Activated CD8-positive, alpha-beta T cell treated with anti-CD3 and anti-CD28 coated beads, Interleukin-2, amount 10 ng/mL, durations not matched to agents 7 days and 5 days (primary cell): ENCODE results near the gene CTDSP2. TPM values are rescaled to one million over a fixed set of nuclear protein-coding genes. Genes with fewer than 3 reads are reported as not detected.
"Not testable (repeated sequence)": the region's sequence is repeated elsewhere in the genome, so short reads cannot be mapped to it uniquely, and the experiment has no call there.

ENCODE experiments used
- ATAC-seq: fragments of 150-1000 bp; cut with Tn5 transposase; one replicate; pipeline ENCODE4 v1.10.0; 2021; ENCODE audit warnings: moderate library complexity
- CTCF ChIA-PET: fragments of 350-600 bp; sonication (Branson Sonifier 250); formaldehyde crosslinking; loops from one replicate; lab custom pipeline; 2021; ENCODE audit warnings: antibody characterized with exemption; lab: Charles Lee
- POLR2A ChIA-PET: fragments of 350-600 bp; sonication (Branson Sonifier 250); formaldehyde crosslinking; loops from one replicate; lab custom pipeline; 2021; ENCODE audit warnings: antibody characterized with exemption; lab: Charles Lee
- DNase-seq: peaks from one replicate; pipeline ENCODE4 v3.0.0-alpha.2; 2020
- H3K27ac Mint-ChIP-seq: one replicate; pipeline ENCODE4 v1.8.0; 2021; ENCODE audit warnings: mild to moderate bottlenecking, mixed read lengths
- H3K27me3 Mint-ChIP-seq: one replicate; pipeline ENCODE4 v1.8.0; 2021; ENCODE audit warnings: low read depth, mixed read lengths
- H3K36me3 Mint-ChIP-seq: one replicate; pipeline ENCODE4 v1.8.0; 2021; ENCODE audit warnings: low read depth, mixed read lengths
- H3K4me1 Mint-ChIP-seq: one replicate; pipeline ENCODE4 v1.8.0; 2021; ENCODE audit warnings: low read depth, mixed read lengths
- H3K4me3 Mint-ChIP-seq: one replicate; pipeline ENCODE4 v1.8.0; 2021; ENCODE audit warnings: mild to moderate bottlenecking, mixed read lengths
- H3K9me3 Mint-ChIP-seq: one replicate; pipeline ENCODE4 v1.8.0; 2022; ENCODE audit warnings: mixed read lengths; ENCODE audit not compliant: insufficient read depth
- total RNA-seq, 2 experiments: library from RNA; stranded (reverse); gene quantifications; one replicate each; pipeline ENCODE4 v1.2.3, GENCODE V29; 2021

CTDSP2 gene
- total RNA-seq, 2 experiments from 2014 or later: 100 to 114 TPM

DNA sequence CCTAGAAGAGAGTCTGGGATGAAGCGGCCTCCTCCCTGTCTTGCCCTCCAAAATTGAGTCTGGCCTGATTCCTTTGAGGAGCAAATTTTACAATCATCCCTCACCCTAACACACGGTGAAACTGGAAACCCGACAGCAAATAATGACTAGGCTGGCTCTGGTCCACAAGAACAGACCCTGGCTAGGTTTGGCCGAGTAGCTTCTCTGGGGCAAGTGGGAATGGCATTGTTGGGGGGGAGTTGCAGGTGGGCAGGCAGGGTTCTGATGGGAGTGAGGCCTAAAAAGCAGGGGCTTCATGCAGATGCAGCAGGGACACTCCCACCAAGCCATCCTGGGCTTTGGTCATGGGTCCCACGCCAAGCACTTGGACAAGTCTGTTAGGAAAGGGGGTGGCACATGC is 25.5 kb downstream of the CTDSP2 start:
- ATAC-seq, POLR2A ChIA-PET: not testable (repeated sequence)

GRCh38 chr12:57820119-57820518 is 26.4 kb downstream of the CTDSP2 start:
- H3K27ac Mint-ChIP-seq: not testable (repeated sequence)
- peaks cover 37% of the 10 kb centered on the region for H3K36me3 Mint-ChIP-seq

More for the DNA sequence above, 25.5 kb downstream of the CTDSP2 start:
- not testable (repeated sequence) for H3K9me3 Mint-ChIP-seq, H3K27ac Mint-ChIP-seq, H3K27me3 Mint-ChIP-seq, H3K4me1 Mint-ChIP-seq, H3K4me3 Mint-ChIP-seq, DNase-seq
- CTCF ChIA-PET: interaction anchor here (1.2 kb wide), 1 partner anchor 19 kb away, joined by 5 read pairs; no protein-coding TSS in a partner anchor
- H3K36me3 Mint-ChIP-seq: peaks cover 44% of the 10 kb centered on the region

DNA sequence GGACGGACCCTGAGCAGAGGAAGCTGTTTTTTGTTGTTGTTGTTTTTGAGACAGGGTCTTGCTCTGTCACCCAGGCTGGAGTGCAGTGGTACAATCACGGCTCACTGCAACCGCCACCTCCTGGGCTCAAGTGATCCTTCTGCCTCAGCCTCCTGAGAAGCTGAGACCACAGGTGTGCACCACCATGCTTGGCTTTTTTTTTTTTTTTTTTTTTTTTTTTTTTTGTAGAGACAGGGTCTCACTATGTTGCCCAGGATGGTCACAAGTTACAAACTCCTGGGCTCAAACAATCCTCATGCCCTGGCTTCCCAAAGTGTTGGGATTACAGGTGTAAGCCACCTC is 28.6 kb downstream of the CTDSP2 start:
- POLR2A ChIA-PET: interaction anchor here (0.7 kb wide), 1 partner anchor 24 kb away, joined by 3 read pairs; no protein-coding TSS in a partner anchor
- H3K27ac Mint-ChIP-seq: not testable (repeated sequence)

More at GRCh38 chr12:57820119-57820518, 26.4 kb downstream of the CTDSP2 start:
- H3K4me1 Mint-ChIP-seq, H3K4me3 Mint-ChIP-seq, ATAC-seq, DNase-seq, H3K9me3 Mint-ChIP-seq, H3K27me3 Mint-ChIP-seq, POLR2A ChIA-PET: not testable (repeated sequence)
- CTCF ChIA-PET: interaction anchor here (1.2 kb wide), 1 partner anchor 18 kb away, joined by 5 read pairs; no protein-coding TSS in a partner anchor

GRCh38 chr12:57817261-57817989 is 29.1 kb downstream of the CTDSP2 start:
- no peaks in the 10 kb centered on the region for H3K9me3 Mint-ChIP-seq
- POLR2A ChIA-PET: no interaction called here
- CTCF ChIA-PET: interaction anchor here (1.1 to 7.4 kb wide), 5 partner anchors 14 to 87 kb away, joined by 3 to 38 read pairs (median 6); no protein-coding TSS in a partner anchor
- no peaks in the 10 kb centered on the region for H3K4me1 Mint-ChIP-seq
- ATAC-seq: no peak
- no peak overlapping the region for H3K27ac Mint-ChIP-seq
- H3K27me3 Mint-ChIP-seq: no peaks in the 10 kb centered on the region
- peaks cover 18% of the 10 kb centered on the region for H3K36me3 Mint-ChIP-seq
- no peak for DNase-seq
- no peak overlapping the region for H3K4me3 Mint-ChIP-seq

More for the DNA sequence above, 28.6 kb downstream of the CTDSP2 start:
- CTCF ChIA-PET: interaction anchor here (1.1 to 7.4 kb wide), 5 partner anchors 14 to 86 kb away, joined by 3 to 38 read pairs (median 6); no protein-coding TSS in a partner anchor
- H3K36me3 Mint-ChIP-seq: peaks cover 22% of the 10 kb centered on the region
- not testable (repeated sequence) for ATAC-seq, H3K27me3 Mint-ChIP-seq, H3K4me1 Mint-ChIP-seq, DNase-seq, H3K9me3 Mint-ChIP-seq, H3K4me3 Mint-ChIP-seq

DNA sequence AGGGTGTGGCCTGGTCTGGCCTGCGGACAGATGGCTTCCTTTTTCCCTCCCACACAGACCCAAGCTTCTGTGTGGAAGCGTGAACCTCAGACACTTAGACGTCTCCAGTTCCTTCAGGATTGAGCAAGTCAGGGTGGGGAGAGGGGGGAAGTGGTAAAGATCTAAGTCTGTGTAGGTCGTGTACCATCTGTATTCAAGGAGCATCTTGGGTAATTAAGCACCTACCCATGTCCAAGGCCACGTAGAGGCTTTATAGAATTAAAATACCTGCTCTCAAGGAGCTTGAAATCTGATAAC is 29.7 kb downstream of the CTDSP2 start:
- ATAC-seq: no peak
- DNase-seq: no peak
- CTCF ChIA-PET: interaction anchor here (1.1 to 7.4 kb wide), 3 partner anchors 13 to 88 kb away, joined by 3 to 38 read pairs (median 14); no protein-coding TSS in a partner anchor
- Mint-ChIP-seq H3K4me3 (no peak overlapping the region), H3K36me3 (peaks cover 15% of the 10 kb centered on the region), H3K27ac (no peak overlapping the region), H3K4me1 (no peaks in the 10 kb centered on the region), H3K9me3 (no peaks in the 10 kb centered on the region), H3K27me3 (no peaks in the 10 kb centered on the region)
- POLR2A ChIA-PET: no interaction called here

DNA sequence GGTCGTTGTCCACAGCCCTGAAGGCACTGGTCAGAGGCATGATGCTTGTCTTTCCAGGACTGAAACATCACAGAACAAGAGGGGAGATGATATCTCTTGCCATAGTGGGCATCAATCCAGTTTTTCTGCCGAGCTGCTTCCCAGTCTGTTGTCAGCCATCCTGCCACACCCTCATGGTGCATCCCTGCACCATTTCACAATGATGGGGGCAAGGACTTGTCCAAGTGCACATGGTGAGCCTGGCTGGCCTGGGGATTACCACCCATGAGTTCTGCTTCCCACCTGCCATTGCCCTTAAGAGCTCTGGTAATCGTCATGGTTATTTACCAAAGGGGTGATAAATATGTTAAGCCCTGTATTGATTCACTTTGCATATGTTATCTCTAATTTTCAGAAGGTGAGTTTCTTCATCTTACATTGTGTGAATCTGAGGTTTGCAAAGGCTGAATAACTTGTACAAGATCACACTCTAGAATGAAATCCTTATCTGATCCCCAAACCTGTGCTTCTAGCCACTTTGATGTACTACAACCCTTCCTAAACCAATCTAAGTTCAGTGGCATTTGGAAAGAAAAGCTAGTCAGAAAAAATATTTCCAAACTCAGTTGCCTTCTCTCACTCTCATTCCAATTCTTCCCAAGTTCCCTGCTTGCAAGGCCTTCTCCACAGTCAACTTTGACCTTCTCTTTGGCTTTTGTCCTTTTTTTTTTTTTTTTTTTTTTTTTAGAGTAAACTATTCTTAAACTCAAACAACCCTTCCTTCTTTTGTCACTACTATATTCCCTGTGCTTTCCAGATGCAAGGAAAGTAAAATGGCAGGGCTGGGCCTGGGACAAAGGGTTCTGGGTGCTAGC is 30.3 kb downstream of the CTDSP2 start:
- Mint-ChIP-seq H3K9me3 (no peaks in the 10 kb centered on the region), H3K27me3 (no peaks in the 10 kb centered on the region), H3K4me3 (no peak overlapping the region), H3K36me3 (peaks cover 14% of the 10 kb centered on the region), H3K4me1 (no peaks in the 10 kb centered on the region), H3K27ac (peak overlapping the region; percentile 20)
- ChIA-PET POLR2A (no interaction called here), CTCF (interaction anchor here (2.6 to 7.4 kb wide), 2 partner anchors 13 to 88 kb away, joined by 14 to 38 read pairs; no protein-coding TSS in a partner anchor)
- DNase-seq (no peak), ATAC-seq (no peak)

- POLR2A ChIA-PET: interaction anchor here (0.6 kb wide), 1 partner anchor 89 kb away, joined by 3 read pairs; no protein-coding TSS in a partner anchor
- Mint-ChIP-seq H3K4me3 (no peak overlapping the region), H3K27ac (peak overlapping the region; percentile 20), H3K36me3 (peaks cover 8% of the 10 kb centered on the region), H3K4me1 (no peaks in the 10 kb centered on the region), H3K27me3 (no peaks in the 10 kb centered on the region), H3K9me3 (no peaks in the 10 kb centered on the region)
- DNase-seq (no peak), ATAC-seq (no peak)
- CTCF ChIA-PET: interaction anchor here (7.4 kb wide), 1 partner anchor 12 kb away, joined by 38 read pairs; no protein-coding TSS in a partner anchor
Measured at GRCh38 chr12:57815177-57816000, 31.1 kb downstream of the CTDSP2 start.

DNA sequence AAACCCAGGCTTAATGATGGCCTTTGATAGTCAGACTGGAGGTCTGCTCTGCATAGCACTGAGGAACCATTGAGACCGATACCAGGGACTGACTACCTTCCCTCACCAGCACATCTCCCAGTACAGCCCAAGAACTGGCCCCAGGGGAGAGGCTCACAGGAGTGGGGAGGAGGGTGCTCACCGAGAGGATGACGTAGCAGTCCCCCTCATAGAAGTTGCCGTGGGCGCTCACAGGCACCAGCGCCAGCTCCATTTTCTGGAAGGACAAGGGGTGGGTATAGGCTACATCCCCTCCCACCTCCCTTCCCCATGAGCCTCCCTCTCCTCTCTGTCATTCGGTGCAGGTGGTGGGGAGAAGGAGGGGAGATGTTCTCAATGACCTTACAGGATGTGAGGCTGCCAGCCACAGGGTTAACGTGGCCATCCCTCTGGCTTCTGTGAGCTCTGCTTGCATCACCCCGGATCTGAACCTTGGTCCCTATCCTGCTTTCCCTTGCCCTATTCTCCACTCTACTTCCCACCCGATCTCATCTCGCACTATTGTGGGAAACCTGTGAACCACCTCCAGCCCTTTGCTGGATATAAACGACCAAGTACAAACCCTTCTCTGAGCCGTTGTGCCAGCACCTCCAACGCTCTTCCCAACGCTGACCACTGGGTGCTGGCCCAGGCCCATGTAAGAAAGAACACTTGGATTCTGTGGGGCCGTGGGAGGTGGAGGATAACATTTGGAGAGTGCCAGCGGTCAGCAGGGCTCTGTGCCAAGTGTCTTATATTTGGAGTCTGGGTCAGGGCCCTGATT is 32.4 kb downstream of the CTDSP2 start:
- no peaks in the 10 kb centered on the region for H3K9me3 Mint-ChIP-seq
- H3K4me3 Mint-ChIP-seq: no peak overlapping the region
- ChIA-PET CTCF (interaction anchor here (1.7 to 7.4 kb wide), 2 partner anchors 11 to 31 kb away, joined by 6 to 38 read pairs; partner anchors contain the start of gene TSFM), POLR2A (no interaction called here)
- H3K27ac Mint-ChIP-seq: no peak overlapping the region
- DNase-seq (no peak), ATAC-seq (no peak)
- H3K27me3 Mint-ChIP-seq: no peaks in the 10 kb centered on the region
- no peaks in the 10 kb centered on the region for H3K4me1 Mint-ChIP-seq
- peaks cover 8% of the 10 kb centered on the region for H3K36me3 Mint-ChIP-seq

- DNase-seq: no peak
- ChIA-PET POLR2A (no interaction called here), CTCF (interaction anchor here (0.9 to 7.4 kb wide), 3 partner anchors 10 to 92 kb away, joined by 3 to 38 read pairs (median 6); partner anchors contain the start of gene TSFM)
- Mint-ChIP-seq H3K9me3 (no peaks in the 10 kb centered on the region), H3K27me3 (no peaks in the 10 kb centered on the region), H3K27ac (no peak overlapping the region), H3K4me1 (no peaks in the 10 kb centered on the region), H3K36me3 (no peaks in the 10 kb centered on the region), H3K4me3 (no peak overlapping the region)
- ATAC-seq: no peak
Measured at GRCh38 chr12:57813111-57813970, 33.2 kb downstream of the CTDSP2 start.
